GM20000 (cell line): ENCODE measurements around the gene GRK4.
"Not testable (repeated sequence)": the region's sequence is repeated elsewhere in the genome, so short reads cannot be mapped to it uniquely, and the experiment has no call there.

Experiments
- DNase-seq: peaks from one replicate; pipeline ENCODE4 v3.0.0; 2012; ENCODE audit warnings: low spot score
- TF ChIP-seq, protein P1 (sequence below): IDR thresholded peaks from 2 replicates; pipeline ENCODE4 v1.5.1; 2012; ENCODE audit warnings: mild to moderate bottlenecking, control low read depth; ENCODE audit errors: extremely low read depth, missing control alignments

GRK4 gene

DNA sequence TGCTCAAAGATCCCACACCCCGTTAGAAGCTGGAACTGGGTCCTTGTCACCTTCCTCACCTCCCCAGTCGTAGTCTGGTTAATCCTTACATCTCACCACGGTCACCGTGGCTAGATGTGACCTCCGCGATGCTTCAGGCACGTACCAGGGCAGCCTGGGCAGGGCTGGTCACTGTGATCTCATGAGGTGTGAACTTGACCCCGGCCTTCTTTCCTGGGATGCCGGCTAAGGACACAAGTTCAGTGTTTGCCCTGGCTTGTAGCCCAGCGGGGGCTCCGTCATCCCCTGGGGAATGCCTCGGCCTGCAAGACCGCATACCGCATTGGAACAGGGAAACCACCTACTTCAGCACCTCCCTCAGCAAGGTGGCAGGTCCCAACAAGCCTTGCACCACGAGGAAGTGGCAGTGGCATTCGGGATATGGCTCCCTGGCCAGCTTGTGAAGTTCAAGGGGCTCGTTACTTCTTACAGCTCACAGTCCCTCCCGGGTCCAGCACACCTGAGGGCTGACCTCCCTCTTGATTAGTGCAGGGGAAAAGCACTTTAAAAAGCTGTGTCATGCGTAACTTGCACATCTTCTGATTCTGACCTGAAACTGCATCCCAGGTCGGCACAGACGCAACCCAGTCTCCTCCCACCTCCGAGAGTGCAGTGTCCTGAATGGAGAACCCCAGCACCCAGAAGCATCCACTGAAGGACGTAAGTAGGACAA, 26.1 kb upstream of the GRK4 start:
- DNase-seq, result no peak

DNA sequence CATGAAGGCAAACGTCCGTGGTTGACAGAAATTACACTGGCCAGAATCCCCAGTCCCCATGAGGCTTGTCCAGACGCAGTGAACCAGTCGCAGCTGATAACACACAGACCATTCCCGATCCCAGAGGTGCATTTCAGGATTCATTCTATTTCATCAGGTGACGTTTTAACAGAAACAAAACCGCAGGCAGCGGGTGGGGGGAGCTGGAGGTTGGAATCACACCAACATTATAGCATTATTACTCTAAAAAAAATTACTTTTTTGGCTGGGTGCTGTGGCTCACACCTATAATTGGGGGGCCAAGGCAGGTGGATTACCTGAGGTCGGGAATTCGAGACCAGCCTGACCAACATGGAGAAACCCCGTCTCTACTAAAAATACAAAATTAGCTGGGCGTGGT, 25.4 kb upstream of the GRK4 start:
- TF ChIP-seq, protein P1, sequence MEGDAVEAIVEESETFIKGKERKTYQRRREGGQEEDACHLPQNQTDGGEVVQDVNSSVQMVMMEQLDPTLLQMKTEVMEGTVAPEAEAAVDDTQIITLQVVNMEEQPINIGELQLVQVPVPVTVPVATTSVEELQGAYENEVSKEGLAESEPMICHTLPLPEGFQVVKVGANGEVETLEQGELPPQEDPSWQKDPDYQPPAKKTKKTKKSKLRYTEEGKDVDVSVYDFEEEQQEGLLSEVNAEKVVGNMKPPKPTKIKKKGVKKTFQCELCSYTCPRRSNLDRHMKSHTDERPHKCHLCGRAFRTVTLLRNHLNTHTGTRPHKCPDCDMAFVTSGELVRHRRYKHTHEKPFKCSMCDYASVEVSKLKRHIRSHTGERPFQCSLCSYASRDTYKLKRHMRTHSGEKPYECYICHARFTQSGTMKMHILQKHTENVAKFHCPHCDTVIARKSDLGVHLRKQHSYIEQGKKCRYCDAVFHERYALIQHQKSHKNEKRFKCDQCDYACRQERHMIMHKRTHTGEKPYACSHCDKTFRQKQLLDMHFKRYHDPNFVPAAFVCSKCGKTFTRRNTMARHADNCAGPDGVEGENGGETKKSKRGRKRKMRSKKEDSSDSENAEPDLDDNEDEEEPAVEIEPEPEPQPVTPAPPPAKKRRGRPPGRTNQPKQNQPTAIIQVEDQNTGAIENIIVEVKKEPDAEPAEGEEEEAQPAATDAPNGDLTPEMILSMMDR, result no peak
- no peak for DNase-seq

More for the DNA sequence above, 26.1 kb upstream of the GRK4 start:
- TF ChIP-seq, protein P1, result no peak

DNA sequence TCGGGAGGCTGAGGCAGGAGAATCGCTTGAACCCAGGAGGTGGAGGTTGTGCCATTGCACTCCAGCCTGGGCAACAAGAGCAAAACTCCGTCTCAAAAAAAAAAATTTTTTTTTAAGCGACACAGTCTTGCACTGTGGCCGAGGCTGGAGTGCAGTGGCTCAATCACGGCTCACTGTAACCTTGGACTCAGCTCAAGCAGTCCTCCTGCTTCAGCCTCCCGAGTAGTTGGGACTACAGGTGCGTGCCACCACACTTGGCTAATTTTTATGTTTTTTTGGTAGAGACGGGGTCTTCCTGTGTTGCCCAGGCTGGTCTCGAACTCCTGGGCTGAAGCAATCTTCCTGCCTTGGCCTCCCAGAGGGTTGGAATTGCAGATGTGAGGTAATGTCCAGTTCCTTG, 25.0 kb upstream of the GRK4 start:
- not testable (repeated sequence) for DNase-seq

DNA sequence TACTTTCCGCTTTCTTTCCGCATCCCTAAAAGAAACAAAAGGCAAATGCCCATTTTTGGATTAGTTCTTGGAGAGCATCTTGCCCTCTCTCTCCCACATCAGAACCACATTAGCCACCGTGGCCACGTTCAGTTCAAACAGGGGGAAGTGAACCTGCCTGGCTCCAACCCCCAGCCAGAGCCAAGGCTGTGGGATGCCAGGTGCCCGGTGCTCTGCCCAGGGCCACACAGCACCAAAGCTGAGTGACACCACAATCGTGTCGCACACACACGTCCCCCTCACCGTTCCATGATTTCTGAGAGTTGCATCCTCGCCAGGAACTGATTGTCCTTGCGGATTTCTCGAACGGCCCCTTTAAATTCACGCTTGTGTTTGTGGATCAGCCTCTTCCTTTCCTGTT, 24.5 kb upstream of the GRK4 start:
- DNase-seq, result no peak
- TF ChIP-seq, protein P1, result no peak

DNA sequence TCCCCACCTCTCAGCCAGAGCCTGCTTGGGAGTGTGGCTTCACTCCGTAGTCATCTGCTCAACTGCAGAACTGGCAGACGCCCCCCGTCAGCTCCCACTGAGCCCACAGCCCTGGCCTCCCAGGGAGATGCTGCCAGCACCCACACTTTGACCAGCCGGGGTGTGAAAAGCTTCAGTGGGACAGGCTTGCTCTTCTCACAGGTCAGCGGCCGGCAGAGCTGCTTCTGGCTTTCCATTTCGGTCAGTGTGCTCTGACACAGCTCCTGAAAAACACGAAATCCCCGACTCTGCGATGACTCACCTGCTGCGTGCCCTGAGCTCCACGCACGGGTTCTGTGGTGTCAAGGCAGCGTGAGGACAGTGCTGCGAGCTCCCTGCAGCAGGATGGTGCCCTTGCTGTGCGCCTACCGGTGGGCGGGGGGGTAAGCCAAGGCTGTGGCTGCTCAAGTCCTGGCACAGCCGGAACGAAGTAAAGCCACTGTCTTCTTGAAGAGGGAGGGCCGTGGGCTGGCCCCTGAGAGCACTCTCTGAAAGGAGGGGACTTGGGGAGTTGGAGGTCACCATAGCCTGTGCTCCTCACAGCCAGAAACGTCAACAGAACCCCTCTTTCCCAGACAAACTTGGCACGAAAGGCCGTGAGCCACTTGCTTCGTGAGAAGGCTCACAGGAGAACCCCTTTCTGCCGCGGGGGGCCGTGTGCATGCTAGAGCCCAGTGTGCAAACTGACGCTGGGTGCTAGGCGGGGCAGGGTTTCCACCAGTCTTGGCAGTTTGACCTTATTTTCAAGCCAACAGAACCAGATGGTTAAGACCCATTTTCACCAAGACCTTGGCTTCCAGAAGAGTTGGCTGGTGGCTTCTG, 23.8 kb upstream of the GRK4 start:
- TF ChIP-seq, protein P1, result no peak
- no peak for DNase-seq

DNA sequence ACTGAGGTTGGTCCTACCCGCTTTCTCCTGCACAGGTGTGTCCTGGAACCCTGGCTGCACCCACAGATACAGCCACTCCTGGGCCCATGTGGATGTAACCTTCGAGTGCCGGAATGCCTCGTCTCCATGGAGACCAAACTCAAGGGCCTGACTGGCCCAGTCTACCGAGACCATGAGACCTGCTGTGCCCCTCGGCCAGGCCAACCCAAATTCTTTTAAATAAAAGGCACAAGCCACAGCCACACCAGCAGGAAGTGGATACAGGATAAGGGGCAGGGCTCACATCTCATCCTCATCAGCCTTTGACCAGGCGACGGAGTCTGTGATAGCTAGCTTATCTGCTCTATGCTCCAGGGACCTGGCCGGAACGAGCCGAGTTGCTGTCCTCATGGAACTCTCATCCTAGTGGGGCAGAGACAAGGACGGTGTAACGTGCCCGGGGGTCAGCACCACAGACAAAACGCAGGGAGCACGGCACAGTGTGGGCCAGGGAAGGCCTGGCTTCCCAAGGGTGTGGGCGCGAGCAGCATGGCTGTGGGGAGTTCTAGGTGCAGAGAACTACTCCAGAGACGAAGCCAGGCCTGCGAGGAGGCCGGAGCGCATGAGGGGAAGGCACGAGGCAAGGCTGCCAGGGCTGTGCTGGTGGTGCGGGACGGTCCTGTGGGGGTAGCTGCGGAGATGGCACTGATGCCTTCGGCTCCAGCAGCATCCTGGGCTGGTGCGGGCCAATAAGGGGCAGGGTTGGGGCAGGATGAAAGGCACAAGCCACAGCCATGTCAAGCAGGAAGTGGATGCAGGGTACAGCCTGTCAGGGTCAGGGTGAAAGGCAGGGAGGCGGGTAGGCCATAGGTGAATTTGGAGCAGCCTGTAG, 22.9 kb upstream of the GRK4 start:
- DNase-seq, result no peak
- TF ChIP-seq, protein P1, result no peak

DNA sequence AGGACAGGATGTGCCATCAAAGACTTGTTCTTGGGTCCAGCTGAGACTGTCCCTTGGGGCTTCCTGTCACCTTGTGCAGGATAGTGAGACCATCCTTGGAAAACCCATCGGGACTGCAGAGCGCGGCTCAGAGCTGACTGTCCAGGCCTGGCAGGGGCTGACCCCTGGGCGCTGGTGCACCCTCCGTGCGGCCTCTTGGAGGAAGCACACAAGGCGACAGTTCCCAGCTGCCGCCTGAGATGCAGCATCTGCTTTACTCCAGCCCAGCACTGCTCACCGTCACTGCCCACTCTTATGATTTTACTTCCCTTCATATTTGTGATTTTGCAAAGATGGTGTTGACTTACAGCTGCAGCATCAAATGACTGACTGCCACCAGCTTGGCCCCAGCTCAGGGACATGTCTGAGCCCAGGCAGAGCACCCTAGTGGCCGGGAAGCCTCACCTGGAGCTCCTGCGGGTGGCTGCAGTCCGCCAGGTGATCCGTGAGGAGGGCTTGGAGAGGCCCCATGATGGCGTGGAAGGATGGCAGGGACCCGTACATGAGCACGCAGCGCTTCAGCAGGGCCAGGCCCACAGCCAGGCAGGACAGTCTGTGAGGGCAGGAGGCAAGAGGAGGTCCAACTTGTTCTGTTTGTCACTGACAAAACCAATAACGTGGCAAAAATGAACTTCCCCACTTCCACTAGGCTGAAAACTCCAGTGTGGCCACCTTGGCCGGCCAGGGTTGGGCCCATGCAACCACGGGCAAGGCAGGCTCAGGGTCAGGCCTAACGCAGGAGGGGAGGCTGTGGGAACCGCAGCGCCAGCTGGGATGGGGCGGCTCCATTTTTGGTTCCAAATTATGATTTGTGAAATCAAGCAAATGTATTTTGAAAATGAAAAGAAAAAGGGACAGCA, 22.0 kb upstream of the GRK4 start:
- DNase-seq, result no peak
- TF ChIP-seq, protein P1, result no peak
